Measurements from ENCODE around the gene CCR9. TPM values are rescaled to one million over a fixed set of nuclear protein-coding genes. Genes with fewer than 3 reads are reported as not detected.

Gene CCR9
- total RNA-seq, 1 experiment from 2014 or later, result not detected

- TF ChIP-seq EZH2 (IDR thresholded peaks at IDR 0.05), result no peak
- TF ChIP-seq EGR1 (IDR thresholded peaks at IDR 0.05; ENCODE audit: low read depth), result no peak
- TF ChIP-seq ZBTB33 (IDR thresholded peaks at IDR 0.05; ENCODE audit: extremely low read depth, insufficient replicate concordance, low read length), result no peak
- no peak for TF ChIP-seq FOSL1 (IDR thresholded peaks at IDR 0.05; ENCODE audit: low read depth)
- no peak for TF ChIP-seq CEBPB (IDR thresholded peaks at IDR 0.05; ENCODE audit: low read depth)
- no peak for TF ChIP-seq CBX3 (IDR thresholded peaks at IDR 0.05; ENCODE audit: low read depth)
These were observed 60.5 kb downstream of the CCR9 start (continued) for GRCh38 chr3:45946875-45947274.

- Histone ChIP-seq H3K9me3 (ENCODE audit: control insufficient read depth in 1 of 2, insufficient read depth in 1 of 2, low read depth in 1 of 2, low read length in 2 of 2) (no peaks in the 10 kb centered on the region), H3K27ac (ENCODE audit: low read depth, low read length) (no peak overlapping the region), H3K4me3 (replicated peaks in 1 of 2; ENCODE audit: low read depth in 1 of 2, low read length in 2 of 2) (no peak overlapping the region), H3K36me3 (ENCODE audit: control insufficient read depth in 1 of 2, insufficient read depth in 2 of 2, low read length in 2 of 2) (peaks cover 6 to 33% of the 10 kb centered on the region in 2 experiments; a peak in 3 of 4 replicates), H3K4me1 (ENCODE audit: control insufficient read depth in 1 of 2, insufficient read depth in 2 of 2, low read length in 2 of 2) (no peaks in the 10 kb centered on the region), H3K27me3 (ENCODE audit: insufficient read depth, low read length) (no peaks in the 10 kb centered on the region), H3K9ac (ENCODE audit: low read length) (no peak overlapping the region), H3K9me2 (ENCODE audit: insufficient read depth) (no peaks in the 10 kb centered on the region), H3K79me2 (ENCODE audit: insufficient read depth, low read length) (no peaks in the 10 kb centered on the region), H4K20me1 (ENCODE audit: insufficient read depth) (no peaks in the 10 kb centered on the region), H2AFZ (ENCODE audit: low read depth, low read length, poor library complexity, severe bottlenecking) (no peak overlapping the region), H3K4me2 (ENCODE audit: low read length) (no peak overlapping the region)
- RAD21 ChIA-PET (ENCODE audit: low non-redundant PET in 1 of 2, low total read pairs in 2 of 2, uncharacterized antibody in 2 of 2, unreplicated experiment in 2 of 2), result no interaction called here
- no peak for DNase-seq (ENCODE audit: low read depth, low spot score)
- intact Hi-C loops (cut with micrococcal nuclease), result no loop called here
- POLR2A ChIA-PET, result no interaction called here
- TF ChIP-seq ZFX (IDR thresholded peaks at IDR 0.05) (no peak), EZH2phosphoT487 (IDR thresholded peaks at IDR 0.05; ENCODE audit: borderline replicate concordance) (no peak), TCF7L2 (IDR thresholded peaks at IDR 0.05; ENCODE audit: borderline replicate concordance, extremely low read depth, insufficient read depth, insufficient read length) (no peak), EZH2 (IDR thresholded peaks at IDR 0.05) (no peak), FOSL1 (IDR thresholded peaks at IDR 0.05; ENCODE audit: low read depth) (no peak), EGR1 (IDR thresholded peaks at IDR 0.05; ENCODE audit: low read depth) (no peak), POLR2AphosphoS5 (IDR thresholded peaks at IDR 0.05; ENCODE audit: low read depth, low read length) (no peak), SP1 (IDR thresholded peaks at IDR 0.05; ENCODE audit: low read depth) (no peak), ELF1 (IDR thresholded peaks at IDR 0.05; ENCODE audit: borderline replicate concordance, low read depth) (no peak), POLR2A (IDR thresholded peaks at IDR 0.05; ENCODE audit: borderline replicate concordance, extremely low read depth, insufficient read depth, insufficient read length) (no peak), RAD21 (IDR thresholded peaks at IDR 0.05; ENCODE audit: low read depth) (no peak), JUND (IDR thresholded peaks at IDR 0.05) (no peak), ZNF274 (IDR thresholded peaks at IDR 0.05; ENCODE audit: low read depth, low read length) (no peak), YY1 (IDR thresholded peaks at IDR 0.05; ENCODE audit: extremely low read depth, insufficient replicate concordance, low read depth, low read length) (no peak), CEBPB (IDR thresholded peaks at IDR 0.05; ENCODE audit: low read depth) (no peak)
- TF ChIP-seq, protein P1, sequence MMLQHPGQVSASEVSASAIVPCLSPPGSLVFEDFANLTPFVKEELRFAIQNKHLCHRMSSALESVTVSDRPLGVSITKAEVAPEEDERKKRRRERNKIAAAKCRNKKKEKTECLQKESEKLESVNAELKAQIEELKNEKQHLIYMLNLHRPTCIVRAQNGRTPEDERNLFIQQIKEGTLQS (IDR thresholded peaks at IDR 0.05), result no peak
- TF ChIP-seq, protein P2, sequence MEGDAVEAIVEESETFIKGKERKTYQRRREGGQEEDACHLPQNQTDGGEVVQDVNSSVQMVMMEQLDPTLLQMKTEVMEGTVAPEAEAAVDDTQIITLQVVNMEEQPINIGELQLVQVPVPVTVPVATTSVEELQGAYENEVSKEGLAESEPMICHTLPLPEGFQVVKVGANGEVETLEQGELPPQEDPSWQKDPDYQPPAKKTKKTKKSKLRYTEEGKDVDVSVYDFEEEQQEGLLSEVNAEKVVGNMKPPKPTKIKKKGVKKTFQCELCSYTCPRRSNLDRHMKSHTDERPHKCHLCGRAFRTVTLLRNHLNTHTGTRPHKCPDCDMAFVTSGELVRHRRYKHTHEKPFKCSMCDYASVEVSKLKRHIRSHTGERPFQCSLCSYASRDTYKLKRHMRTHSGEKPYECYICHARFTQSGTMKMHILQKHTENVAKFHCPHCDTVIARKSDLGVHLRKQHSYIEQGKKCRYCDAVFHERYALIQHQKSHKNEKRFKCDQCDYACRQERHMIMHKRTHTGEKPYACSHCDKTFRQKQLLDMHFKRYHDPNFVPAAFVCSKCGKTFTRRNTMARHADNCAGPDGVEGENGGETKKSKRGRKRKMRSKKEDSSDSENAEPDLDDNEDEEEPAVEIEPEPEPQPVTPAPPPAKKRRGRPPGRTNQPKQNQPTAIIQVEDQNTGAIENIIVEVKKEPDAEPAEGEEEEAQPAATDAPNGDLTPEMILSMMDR (IDR thresholded peaks at IDR 0.05 in 2 of 3, conservative IDR thresholded peaks at IDR 0.05 in 1 of 3; ENCODE audit: borderline replicate concordance in 1 of 3, insufficient read depth in 1 of 3, low read depth in 2 of 3, low read length in 2 of 3), result no peak
- TF ChIP-seq, protein P3, sequence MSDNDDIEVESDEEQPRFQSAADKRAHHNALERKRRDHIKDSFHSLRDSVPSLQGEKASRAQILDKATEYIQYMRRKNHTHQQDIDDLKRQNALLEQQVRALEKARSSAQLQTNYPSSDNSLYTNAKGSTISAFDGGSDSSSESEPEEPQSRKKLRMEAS (IDR thresholded peaks at IDR 0.05), result no peak
- ATAC-seq, result no peak
- BruUV-seq (replicated peaks), result no TSS peak
- CTCF ChIA-PET, result no interaction called here
These were observed 61.0 kb downstream of the CCR9 start for GRCh38 chr3:45947361-45947760.

All from HCT116 (cell line).